NCI-H2196 (cell line): ENCODE measurements around the gene RASAL3.
"Not testable (repeated sequence)": the region's sequence is repeated elsewhere in the genome, so short reads cannot be mapped to it uniquely, and the experiment has no call there.

Experiments used
- DNase-seq: peaks from one replicate; lab custom pipeline; 2025; ENCODE audit not compliant: unreplicated experiment; lab: John Stamatoyannopoulos, UW

The RASAL3 gene

DNA sequence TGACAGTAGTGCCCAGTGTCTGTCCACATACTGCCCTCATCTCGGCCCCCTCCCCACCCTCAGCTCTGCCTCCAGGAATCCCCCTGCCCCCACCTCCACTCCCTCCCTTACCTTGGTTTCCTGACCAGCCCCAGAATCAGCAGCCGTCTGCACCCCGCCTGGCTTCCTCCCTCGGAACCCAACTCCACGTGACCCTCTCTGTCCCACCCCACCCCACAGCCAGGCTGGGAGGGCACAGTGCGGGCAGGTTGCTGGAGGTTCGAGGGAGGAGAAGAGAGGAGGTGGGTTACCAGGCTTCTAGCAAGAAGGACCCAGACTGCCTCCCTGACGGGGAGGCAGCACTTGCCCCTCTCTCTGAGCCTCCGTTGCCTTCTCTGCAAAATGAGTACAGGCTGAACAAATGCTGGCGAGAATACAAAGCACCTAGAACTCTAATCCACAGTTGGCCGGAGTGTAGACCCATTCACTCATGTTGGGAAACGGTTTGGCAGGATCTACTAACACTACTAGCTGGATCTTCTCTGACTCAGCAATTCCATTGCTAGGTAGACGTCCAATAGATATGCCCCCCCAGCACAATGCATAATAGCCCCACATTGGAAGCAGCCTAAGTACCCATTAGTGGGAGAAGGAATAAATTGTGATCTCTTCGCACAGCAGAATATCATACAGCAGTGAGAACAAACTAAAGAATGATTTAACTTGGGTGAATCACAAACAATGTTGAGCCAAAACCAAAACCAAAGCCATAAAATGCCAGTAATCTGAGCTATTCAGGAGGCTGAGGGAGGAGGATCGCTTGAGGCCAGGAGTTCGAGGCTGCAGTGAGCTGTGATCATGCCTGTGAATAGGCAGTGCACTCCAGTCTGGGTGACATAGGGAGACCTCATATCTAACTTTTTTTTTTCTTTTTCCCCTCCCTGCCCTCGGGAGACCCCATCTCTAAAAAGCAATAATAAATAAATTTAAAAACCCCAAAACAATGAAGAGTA is at the start of gene RASAL3:
RASAL3 (minus strand) TSS at position 151 of the 992 bp plus-strand sequence. CDS start 186 bp downstream, outside the sequence.
- DNase-seq = no peak

DNA sequence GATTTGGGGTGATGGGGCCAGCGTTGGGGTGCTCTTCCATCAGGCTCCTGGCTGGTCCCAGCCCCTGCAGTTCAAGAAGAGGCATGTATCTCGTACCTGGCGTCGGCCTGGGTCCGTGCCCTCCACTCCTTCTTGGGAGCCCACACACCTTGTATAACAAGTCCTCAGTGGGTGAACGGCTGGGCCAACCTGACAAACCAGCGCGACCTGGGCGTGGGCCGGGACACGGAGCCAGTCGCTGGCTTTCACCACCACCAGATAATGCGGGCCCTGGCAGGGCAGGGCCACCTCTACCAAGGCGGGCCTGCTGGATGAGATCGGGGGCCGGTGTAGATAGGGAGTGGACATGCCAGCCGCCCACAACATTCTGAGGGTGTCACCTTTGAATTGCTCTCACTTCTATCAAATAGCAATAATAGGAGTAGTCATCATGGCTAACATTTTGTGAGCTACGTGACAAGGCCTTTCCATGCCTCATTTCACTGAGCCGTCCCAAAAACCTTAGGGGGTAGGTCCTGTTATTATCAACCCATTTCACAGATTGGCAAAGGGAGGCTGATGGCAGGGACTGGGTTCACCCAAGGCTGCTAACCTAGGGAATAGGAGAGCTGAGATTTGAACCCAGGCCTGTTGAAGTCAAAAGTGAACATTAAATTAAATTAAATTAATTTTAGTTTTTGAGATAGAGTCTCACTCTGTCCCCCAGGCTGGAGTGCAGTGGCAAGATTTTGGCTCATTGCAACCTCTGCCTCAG is 47.5 kb upstream of the RASAL3 start:
- no peak for DNase-seq

DNA sequence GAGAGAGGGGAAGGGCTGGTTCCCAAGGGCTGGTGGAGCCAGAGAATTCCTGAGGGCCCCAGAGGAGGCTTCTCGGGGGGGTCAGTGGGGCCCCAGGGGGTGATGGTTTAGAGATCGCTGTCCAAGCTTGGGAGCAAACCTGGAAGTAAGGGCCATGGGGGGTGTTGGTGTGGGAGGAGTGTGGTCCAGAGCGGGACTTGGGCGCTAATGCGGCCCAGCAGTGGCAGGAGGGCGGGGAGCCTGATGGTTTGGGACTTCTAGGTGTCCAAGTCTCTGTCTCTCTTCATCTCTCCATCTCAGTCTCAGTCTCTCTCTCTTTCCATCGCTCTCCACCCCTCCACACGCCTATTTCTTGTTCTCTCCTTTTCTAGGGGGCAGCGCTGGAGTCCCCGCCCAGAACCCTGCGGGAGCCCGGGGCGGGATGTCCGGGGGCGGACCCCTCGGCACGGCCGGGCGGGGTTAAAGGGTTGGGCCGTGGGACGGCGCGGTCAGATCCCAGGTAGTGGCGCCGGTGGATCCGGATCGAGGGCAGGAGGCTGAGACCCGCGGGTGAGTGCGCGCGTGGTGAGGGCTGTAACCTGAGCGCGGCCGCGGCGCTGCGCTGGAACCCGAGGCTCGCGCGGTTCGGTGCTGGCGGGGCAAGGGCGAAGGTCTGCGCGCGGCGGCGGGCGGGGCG is 43.8 kb upstream of the RASAL3 start, which contains the start of gene CYP4F22:
CYP4F22 (plus strand) TSS at position 491 of the 676 bp plus-strand sequence. CDS start 16,812 bp downstream, outside the sequence.
- no peak for DNase-seq

DNA sequence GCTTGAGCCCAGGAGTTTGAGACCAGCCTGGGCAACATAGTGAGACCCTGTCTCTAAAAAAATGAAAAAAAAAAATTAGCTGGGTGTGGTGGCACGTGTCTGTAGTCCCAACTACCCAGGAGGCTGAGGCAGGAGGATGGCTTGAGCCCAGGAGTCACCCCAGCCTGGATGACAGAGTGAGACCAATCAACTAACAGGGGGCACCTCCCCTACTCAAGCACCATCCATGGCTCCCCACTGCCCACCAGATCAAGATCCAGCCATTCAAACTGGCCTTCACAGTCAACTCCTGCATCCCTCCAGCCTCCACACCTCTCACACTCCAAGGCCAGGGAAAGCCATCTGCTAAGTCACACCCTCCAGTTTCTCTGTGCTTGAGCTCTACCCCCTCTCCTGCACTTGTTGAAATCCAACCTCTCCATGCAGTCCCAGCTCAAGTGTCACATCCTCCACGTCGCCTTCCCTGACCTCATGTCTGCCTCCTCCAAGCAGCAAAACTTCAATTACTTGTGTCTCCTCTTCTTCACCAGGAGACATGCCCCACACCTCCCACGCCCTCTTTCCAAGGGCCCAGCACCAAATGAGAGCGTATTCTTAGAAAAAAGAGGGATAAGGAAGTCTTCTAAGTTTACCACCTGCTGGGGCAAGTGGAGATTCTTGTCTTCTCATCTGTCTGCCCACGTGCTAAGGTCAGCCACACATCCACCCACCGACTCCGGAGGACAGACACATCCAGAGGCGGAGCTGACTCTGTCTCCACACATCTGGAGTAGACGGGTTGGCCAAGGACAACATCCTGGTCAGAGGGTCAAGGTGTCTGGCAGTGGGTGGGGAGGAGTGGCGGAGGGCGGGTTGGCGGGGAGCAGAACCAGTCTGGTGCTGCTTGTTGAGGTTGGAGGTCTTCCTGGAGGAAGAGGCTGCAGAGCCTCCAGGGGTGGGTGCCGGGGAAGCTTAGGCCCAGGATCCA is 43.0 kb upstream of the RASAL3 start:
- no peak for DNase-seq

DNA sequence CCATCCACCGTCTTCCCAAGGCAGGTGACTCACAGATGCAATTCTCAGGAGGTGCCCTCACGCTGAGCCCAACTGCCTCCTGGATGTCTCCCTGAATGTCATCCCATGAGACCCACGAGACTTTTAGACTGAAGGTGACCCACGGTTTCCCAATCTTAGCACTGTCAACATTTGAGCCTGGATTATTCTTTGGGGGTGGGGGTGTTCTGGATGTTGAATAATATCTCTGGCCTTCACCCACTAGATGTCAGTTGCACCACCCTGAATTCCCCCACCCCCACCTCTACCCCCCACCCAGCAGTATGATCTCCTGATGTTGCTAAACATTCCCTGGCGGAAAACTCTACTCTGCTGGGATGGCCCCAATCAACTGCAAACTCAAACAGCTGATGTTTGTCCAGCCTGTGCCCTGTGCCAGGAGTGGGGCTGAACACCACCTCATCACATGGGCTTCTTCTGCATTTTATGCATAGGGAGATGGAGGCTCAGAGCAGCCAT is 41.8 kb upstream of the RASAL3 start:
- no peak for DNase-seq

DNA sequence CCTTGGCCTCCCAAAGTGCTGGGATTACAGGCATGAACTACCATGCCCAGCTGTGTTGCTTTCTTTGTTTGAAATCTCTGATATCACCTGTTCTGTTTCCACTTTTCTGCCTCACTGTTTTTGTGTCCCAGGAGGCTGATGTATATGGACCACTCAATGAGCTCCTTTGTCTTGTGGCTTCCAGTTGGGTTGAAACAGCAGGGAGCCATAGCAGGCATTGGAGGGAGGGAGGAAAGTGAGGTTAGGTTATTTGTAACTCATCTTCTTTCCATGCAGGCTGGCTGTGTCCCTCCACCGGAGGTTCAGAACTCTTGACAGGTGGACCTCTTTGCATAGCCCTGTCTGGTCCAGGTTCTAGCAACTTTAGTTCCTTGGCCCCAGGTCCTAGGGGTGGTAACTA is 37.9 kb upstream of the RASAL3 start:
- no peak for DNase-seq

DNA sequence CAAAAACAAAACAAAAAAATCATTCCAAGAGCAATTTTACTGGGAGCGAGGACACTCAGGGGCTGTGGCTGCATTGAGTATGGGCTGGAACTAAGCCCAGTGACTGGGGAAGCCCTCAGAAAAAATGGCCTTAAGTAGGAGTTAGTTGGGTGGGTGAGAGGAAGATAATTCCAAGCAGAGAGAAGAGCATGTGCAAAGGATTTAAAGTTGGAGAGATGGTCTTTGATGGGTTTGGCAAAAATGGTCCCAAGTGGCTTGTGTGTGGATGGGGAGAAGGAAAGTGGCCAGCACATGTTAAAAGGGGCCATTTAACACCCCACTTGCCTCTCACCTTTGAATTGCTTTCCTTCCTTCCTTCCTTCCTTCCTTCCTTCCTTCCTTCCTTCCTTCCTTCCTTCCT is 37.3 kb upstream of the RASAL3 start:
- DNase-seq = no peak

DNA sequence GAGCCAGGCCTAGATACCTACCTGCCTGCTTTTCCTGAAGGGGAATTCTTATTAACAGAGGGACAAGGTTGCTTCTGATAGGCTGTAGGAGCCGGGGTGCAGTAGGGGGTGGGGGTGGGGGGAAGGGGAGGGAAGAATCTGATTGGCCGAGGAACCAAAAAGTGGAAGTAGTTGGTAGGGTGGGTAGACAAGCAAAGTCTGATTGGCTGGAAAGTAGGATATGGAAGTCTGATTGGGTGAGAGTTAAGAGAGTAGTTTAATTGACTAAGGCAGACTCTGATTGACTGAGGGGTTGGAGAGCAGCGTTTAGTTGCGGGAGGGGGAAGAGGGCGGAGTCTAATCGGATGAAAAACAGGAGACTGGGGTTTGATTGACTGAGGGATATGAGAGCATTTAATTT is 34.6 kb upstream of the RASAL3 start:
- no peak for DNase-seq

DNA sequence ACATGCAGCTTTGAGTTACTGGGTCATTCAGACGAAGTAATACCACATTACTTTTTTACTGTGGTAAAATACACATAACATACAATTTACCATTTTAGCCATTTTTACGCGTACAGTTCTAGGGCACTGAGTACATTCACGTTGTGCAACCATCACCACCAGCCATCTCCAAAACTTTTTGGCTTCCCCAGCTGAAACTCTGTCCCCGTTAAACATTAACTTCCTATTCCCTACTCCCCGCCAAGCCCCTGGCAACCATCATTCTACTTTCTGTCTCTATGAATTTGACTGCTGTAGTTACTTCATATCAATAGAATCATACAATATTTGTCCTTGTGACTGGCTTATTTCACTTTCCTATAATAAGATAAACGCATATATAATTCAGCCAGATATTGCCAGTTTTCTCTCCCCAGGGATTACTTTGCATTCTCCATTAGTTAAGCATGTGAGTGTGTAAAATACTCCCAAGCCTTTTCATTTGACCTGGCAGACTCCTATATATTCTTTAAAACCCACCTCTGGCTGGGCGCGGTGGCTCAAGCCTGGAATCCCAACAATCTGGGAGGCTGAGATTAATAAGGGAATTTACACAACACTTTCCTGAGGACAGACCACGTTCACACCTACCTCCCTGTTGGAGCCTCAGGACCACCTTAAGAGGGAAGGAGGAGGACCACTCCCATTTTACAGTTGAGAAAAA is 34.0 kb upstream of the RASAL3 start:
- DNase-seq = no peak

DNA sequence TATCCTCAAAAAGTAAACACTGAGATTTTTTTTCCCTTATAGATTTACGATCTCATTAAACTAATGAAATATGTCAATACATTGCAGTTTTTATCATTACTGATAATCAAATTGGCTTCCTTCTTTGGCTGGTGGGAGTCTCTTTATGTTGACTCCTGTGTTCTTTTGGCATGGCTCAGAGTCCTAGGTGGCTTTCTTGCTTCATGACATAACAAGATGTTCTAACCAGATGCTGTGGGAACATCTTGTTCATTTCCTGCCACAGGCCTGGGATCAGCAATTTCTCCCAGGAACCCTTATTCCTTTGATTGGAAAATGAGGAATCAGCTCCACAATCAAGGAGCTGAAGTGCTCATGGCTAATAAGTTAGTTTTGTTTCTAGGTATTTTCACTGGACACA is 30.8 kb upstream of the RASAL3 start:
- DNase-seq = no peak

DNA sequence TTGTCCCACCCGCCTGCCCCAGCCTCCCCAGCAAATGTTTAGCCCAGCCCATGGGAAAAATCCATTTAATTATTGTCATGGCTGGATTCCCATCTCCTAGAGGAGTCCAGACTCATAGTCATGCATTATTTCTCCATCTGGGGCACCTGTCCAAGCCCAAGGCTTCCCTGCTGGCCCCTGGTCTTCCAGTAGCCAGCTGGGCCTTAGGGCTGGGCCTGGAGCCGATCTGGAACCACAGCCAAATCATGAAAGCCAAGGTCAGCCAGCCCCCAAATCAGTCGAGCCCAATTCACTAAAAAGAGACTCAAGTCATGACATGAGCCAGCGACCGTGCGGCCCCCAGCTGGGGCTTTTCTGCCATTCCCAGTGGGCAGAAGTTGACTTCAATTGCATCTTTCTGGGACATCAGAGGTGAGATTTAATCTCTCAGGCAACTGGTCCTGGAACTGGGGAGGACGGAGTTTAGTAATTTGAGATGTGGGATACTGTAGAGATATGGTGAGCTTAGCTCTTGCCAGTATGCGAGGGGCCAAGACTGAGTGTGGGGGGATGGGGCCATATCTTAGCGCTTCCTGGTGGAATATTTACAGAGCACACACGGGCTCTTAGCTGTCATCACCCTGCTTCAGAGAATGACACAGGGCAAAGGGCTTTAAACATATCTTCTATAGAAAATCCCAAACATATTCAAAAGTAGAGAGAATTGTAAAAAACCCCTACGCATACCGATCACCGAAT is 24.3 kb upstream of the RASAL3 start:
- DNase-seq = no peak

DNA sequence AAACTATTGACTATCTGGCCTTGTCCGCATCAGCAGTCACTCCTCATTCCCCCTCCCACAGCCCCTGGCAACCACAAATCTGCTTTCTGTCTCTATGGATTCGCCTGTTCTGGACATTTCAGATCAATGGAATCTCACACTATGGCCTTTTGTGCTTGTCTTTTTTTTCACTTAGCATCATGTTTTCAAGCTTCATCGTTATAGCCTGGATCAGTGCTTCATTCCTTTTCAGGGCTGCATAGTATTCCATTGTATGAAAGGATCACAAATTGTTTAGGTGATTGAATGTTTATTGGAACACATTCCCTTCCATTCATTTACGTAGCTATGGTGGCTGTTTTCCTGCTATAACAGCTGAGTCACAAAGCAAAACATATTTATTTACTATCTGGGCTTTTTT is 22.7 kb upstream of the RASAL3 start:
- no peak for DNase-seq

DNA sequence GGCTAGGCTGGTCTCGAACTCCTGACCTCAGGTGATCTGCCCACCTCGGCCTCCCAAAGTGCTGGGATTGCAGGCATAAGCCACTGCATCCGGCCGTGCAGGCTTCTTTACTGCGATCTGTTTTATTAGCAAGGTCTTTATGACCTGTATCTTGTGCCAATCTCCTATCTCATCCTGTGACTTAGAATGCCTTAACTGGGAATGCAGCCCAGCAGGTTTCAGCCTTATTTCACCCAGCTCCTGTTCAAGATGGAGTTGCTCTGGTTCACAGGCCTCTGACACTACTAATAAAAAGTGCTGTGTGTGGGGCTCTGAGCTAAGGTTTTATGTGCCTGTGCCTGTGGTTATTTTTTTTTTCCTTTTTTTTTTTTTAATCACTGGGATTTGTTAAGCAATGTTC is 21.4 kb upstream of the RASAL3 start:
- DNase-seq = not testable (repeated sequence)

DNA sequence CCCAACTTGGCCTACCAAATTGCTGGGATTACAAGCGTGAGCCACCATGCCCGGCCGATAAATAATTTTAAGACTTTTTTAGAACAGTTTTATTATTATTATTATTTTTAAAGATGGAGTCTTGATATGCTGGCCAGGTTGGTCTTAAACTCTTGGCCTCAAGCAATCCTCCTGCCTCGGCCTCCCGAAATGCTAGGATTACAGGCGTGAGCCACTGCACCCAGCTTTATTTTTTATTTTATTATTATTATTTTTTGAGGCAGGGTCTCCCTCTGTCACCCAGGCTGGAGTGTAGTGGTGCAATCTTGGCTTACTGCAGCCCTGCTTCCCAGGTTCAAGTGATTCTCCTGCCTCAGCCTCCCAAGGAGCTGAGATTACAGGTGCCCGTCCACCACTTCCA is 16.7 kb upstream of the RASAL3 start:
- DNase-seq = not testable (repeated sequence)

DNA sequence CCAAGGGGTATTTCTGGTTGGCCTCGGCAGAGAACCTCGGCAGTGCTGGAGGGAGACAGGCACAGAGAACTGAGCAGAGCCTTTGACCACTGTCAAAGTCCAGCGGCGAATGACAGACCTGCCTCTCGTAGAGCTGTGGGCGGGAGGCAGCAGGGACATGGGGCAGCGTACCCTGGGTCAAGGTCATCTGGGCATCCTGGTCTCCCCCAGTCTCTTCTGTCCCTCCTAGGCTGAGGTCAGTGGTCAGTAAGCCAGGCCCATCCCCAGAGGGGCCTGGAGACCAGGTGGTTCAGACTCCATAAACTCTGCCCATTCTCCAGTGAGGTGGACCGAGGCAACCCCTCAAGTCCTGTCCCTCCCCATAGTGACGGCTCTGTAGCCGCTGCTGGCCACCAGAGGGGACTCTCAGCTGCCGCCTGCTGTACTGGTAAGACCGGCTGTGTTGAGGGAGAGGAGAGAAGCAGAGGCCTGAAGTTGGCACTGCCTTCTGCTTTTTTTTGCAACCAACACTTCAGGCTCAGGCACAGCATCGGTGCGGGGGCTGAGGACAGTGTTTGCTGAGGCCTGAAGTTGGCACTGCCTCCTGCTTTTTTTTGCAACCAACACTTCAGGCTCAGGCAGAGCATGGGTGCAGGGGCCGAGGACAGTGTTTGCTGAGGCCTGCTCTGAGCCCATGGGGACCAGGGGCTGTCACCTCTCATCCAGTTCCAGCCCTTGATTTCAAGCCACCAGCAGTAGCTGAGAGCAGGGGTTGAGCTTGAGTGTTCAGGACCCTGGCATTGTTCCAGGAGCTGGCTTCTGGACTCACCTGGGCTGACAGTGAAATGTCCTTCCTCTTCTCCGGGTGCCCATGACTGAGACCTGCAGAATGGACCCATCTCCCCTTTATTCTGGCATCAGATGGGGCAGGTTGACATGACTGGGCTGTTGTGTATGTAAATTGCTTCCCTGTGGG is 15.3 kb upstream of the RASAL3 start, which contains the start of gene PGLYRP2:
PGLYRP2 (minus strand) TSS at position 111 of the 955 bp plus-strand sequence. CDS start 130 bp downstream, outside the sequence.
- DNase-seq = peak; percentile 41

DNA sequence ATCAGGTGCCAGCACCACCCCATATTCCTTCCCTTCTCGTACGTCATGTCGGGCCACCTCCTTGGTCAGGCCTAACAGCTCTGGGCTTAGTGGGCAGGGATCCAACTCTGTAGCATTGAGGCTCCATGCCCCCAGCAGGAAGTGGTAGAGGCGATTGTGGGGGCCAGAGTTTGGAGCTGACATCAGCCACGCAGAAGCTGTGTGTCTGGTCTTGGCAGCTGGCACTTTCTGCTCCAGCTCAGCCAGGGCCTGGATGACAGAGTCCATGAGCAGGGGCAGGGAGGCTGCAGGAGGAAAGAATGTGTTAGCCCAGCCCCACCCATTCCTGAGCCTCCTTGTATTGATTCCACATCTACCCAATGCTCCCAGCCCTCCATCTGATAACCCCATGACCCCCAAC is 12.0 kb upstream of the RASAL3 start:
- no peak for DNase-seq

DNA sequence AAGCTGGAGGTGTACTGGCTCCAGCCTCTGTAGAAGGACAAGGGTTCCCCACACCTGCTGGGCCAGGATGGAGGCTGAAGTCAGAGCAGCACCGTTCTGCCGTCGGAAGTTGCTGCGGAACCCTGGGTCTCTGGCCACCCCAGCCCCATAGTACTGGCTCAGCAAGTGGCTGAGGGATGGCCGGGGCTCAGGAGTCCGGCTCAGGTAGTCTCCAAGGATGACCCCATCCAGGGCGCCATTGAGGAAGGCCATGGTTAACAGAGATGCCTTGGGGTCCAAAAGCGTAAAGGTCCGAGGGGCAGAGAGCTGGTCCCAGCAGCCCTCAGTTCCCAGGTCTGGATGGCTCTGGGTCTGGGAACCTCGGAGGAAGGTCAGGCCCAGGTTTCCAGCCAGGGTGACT is 11.3 kb upstream of the RASAL3 start:
- DNase-seq = no peak
